Amygdala (tissue), 56 donors: ENCODE results near the gene ADGRG7.

ENCODE experiments used
- DNase-seq, 56 donors: peaks; one replicate each; lab custom pipeline; 2025; lab: John Stamatoyannopoulos, UW

The ADGRG7 gene

DNA sequence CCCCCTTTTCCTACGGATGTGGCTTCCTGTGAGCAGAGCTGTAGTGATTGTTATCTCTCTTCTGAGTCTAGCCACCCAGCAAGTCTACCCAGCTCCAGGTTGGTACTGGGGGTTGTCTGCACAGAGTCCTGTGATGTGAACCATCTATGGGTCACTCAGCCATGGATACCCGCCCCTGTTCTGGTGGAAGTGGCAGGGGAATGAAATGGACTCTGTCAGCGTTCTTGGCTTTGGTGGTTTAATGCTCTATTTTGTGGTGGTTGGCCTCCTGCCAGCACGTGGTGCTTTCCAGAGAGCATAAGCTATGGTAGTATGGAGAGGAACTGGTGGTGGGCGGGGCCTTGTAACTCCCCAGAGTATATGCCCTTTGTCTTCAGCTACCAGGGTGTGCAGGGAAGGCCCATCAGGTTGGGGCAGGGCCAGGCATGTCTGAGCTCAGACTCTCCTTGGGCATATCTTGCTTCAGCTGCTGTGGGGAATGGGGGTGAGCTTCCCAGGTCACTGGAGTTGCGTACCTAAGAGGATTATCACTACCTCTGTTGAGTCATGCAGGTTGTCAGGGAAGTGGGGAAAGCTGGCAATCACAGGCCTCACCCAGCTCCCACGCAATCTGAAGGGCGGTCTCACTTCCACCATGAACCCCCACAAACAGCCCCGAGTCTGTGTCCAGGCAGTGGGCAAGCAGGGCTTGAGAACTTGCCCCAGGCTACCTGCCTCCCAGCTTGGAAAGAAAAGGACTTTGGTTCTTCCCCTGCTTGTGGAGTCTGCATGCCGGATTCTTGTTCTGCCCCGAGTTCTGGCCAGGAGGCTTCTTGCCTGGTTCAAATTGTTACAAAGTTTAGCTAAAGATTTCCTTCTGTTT, 9.0 kb upstream of the ADGRG7 start:
- DNase-seq: no peak

DNA sequence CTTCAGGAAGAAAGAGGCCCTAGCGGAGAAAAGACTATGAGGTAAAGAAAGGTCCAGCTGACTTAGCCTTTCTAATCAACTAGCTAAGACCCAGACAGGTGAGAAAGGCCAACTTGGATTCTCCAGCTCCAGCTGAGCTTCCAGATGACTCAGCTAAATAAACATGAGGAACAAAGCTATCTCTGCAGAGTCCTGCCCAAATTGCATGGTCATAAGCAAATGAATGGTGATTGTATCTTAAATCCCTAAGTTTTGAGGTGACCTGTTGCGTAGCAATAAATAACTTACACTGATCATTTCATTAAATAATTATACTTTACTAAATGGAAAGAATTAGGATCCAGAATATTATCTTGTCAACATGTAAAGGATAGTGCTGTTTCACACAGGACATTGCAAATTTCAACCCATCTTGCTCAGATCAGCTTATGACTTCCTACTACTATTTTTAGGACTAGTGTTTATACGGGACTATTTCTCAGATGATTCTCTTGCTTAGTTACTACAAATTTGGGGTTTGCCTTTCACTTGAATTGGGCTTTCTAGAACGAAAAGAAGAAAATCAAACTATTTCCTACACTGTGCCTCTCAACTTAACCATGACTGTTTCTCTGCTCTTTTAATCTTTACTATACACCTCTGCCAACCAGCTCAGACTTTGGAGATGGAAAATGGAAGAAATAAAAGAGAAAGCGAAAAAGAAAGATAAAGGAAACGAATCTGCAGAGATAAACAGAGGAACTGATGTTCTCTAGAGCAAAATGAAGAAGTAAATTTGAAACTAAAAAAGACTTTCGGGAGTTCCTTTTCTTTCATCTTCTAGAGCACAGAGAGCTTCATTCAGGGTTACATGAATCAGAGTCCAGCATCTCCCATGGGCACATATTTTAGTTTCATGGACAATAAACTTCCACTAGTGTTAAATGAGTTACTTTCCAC, 6.6 kb upstream of the ADGRG7 start:
- DNase-seq: no peak

GRCh38 chr3:100603469-100603868, 5.9 kb upstream of the ADGRG7 start:
- no peak for DNase-seq

DNA sequence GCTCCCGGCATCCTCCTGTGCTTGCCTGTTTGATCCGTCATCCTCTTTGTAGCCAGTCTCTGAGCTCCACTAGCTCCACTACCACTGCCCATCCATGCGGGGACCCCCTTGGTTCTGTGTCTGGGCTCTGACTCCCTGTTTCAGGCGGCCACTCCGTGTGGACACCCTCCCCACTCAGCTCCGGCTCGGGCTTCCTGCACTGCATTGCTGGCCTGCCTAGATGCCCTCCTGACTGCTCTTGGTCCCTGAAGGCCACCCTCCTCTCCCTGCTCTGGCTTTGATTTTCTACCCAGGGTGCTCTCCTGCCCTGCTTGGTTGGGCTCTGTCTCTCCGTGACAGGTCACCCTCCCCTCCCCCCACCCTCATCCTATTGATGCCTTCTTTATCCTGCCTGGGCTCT, 4.0 kb upstream of the ADGRG7 start:
- no peak for DNase-seq

GRCh38 chr3:100606894-100607512, 2.4 kb upstream of the ADGRG7 start:
- DNase-seq: no peak

DNA sequence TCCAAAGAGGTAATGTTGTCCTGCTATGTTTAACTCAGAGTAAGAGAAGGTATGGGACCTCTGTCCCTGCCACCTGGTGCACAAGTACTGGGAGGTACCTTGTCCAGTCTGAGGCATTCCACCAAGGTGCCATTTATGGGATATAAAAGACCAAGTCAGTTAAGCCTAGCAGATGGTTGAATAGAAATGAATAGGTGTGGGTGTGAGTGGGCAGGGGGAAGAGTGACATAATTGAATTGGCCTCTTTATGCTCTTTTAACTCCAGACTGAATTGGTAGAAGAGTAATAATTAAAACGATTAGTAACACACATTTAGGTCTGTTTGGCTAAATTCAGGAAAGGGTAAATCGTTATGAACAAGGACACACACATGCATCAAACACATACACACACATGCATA, 562 bp downstream of the ADGRG7 start:
- DNase-seq: no peak

- DNase-seq: no peak
These were observed 1.8 kb downstream of the ADGRG7 start for GRCh38 chr3:100611221-100611620.

- no peak for DNase-seq
These were observed 4.5 kb downstream of the ADGRG7 start for GRCh38 chr3:100613721-100614390.

DNA sequence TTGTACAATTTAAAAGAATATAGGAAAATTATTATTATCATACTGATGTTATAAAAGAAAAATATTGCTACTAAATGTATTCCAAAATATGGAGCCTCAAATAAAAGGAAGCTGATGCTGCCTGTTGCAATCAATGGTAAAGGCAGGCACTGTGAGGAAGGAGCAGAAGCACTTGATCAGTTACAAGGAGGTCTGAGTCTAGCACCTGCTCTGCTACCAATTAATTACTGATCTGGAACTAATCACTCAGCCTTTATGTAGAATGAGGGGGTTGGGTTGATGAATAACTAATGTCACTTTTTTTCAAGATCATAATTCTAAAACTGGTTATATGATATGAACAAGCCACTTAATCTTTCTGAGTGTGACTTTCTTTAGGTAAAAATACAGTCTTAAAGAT, 5.5 kb downstream of the ADGRG7 start:
- no peak for DNase-seq

GRCh38 chr3:100615684-100616083, 6.3 kb downstream of the ADGRG7 start:
- DNase-seq: no peak

DNA sequence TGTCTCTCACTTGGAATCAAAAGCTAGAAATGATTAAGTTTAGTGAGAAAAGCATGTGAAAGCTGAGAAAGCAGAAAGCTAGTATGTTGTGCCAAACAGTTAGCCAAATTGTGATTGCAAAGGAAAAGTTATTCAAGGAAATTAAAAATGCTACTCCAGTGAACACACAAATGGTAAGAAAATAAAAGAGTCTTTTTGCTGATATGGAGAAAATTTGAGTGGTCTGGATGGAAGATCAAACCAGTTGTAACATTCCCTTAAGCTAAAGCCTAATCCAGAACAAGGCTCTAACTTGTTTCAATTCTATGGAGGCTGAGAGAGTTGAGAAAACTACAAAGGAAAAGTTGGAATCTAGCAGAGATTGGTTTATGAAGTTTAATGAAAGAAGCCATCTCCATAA, 11.8 kb downstream of the ADGRG7 start:
- no peak for DNase-seq

DNA sequence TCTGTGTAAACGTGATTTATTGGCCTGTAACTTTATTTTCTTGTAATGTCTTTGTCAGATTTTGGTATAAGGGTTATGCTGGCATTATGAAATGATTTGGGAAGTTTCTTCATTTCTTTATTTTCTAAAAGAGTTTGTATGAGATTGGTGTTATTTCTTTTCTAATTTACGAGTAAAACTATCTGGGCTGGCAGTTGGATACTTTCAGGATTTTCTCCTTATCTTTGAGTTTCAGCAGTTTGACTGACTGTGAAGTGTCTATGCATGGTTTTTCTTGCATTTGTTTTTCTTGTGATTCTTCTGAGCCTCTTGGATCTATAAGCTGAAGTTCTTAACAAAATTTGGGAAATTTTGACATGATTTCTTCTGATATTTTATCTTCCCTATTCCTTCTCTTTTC, 18.1 kb downstream of the ADGRG7 start:
- DNase-seq: no peak

- DNase-seq: no peak
These were observed 20.2 kb downstream of the ADGRG7 start for GRCh38 chr3:100629421-100630127.

GRCh38 chr3:100630664-100631063, 21.3 kb downstream of the ADGRG7 start:
- no peak for DNase-seq

- no peak for DNase-seq
These were observed 21.8 kb downstream of the ADGRG7 start for GRCh38 chr3:100631236-100631635.

DNA sequence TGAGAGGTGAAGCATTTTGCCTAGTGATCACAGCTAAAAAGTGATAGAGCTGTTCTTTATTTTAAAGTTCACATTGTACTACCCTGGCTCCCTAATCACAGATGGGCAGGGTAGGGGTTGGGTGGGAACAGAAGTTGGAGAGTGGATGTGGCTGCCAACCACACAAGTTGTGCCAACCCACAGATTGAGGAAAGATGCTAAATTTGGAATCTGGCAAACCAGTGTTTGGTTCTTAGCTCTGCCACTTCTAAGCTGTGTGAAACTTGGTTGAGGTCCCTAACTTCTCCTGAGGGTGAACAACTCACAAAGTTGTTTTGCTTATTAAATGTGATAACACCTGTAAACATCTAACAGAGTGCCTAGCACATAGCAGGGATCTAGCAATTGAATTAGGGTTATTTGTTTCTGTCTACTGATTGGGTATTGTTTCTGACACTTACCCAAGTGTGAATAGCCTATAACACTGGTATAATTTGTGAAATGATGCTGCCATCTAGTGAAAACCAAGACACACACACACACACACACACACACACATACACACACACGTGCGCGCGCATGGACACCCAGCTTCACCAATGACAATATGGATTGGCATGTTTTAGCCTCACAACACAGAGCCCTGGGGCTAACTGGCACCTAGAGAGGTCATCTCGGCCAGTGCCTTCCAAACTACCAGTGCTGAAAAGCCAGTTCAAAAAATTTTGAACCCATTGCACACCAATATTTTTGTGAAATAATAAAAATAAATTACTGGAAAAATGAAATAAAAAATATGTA, 25.3 kb downstream of the ADGRG7 start:
- no peak for DNase-seq

- DNase-seq: no peak
These were observed 25.9 kb downstream of the ADGRG7 start for GRCh38 chr3:100635273-100635701.

- DNase-seq: peak in 1 of 56 donors; percentile 14
These were observed 27.8 kb downstream of the ADGRG7 start for GRCh38 chr3:100637197-100637631.

DNA sequence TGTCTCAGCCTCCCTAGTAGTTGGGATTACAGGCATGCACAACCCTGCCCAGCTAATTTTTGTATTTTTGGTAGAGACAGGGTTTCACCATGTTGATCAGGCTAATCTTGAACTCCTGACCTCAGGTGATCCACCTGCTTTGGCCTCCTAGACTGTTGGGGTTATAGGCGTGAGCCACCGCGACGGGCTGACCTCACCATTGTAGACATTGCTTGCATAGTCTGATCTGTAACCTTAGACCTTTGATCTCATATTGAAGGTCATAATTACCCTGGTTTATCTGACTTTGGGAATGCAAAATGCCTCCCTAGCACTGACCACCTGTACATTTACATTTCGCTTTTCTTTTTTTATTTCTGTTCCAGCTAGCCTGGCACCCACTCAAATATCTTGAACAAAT, 31.2 kb downstream of the ADGRG7 start:
- DNase-seq: no peak
